Measurements from ENCODE around the gene SPAG9.
A peak's percentile ranks its signal among the peaks of the same experiment; 100 is the strongest.
"Not testable (repeated sequence)": the region's sequence is repeated elsewhere in the genome, so short reads cannot be mapped to it uniquely, and the experiment has no call there.

The SPAG9 gene

DNA sequence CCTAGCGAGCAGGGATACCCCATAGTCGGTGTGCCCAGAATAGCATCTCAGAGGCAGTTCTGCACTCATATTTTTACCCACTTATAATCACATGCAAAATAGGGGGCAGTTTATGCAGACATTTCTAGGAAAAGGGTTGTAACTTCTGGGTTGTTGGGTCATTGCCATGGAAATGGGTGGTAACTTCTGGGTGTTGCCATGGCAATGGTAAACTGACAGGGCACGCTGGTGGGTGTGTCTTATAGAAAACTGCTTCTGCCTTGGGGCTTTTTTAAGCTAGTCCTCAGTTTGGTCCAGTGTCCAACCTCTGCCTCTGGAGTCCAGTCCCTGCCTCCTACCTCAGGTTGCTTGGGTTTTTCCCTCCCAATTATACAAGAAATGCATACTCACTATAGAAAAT, 7.4 kb upstream of the SPAG9 start:
- no peak for DNase-seq

DNA sequence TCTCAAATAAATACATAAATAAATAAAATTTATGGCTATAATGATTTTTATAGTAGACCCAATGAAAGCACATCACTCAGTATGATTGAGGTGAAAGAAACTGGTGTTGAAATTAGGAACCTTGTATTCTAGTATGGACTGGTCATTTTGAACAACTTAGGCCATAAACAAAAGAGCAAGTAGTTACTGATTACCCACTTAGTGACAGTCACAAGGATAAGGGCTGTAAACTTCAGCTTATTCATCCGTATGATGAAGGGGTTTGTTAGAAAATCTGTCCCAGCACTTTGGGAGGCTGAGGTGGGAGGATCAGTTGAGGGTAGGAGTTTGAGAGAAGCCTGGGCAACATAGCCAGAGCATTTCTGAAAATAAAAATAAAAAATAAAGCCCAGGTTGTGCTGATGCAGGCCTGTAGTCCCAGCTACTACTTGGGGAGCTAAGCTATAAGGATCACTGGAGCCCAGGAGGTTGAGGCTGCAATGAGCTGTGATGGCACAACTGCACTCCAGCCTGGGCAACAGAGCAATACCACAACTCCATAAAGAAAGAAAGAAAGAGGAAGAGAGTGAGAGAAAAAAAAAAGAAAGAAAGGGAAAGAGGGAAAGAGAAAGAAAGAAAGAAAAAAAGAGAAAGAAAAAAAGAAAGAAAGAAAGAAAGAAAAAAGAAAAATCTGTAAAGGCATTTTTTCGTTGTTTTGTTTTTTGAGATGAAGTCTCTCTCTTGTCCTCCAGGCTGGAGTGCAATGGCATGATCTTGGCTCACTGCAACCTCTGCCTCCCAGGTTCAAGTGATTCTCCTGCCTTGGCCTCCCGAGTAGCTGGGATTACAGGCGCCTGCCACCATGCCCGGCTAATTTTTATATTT, 4.2 kb upstream of the SPAG9 start:
- DNase-seq = no peak

DNA sequence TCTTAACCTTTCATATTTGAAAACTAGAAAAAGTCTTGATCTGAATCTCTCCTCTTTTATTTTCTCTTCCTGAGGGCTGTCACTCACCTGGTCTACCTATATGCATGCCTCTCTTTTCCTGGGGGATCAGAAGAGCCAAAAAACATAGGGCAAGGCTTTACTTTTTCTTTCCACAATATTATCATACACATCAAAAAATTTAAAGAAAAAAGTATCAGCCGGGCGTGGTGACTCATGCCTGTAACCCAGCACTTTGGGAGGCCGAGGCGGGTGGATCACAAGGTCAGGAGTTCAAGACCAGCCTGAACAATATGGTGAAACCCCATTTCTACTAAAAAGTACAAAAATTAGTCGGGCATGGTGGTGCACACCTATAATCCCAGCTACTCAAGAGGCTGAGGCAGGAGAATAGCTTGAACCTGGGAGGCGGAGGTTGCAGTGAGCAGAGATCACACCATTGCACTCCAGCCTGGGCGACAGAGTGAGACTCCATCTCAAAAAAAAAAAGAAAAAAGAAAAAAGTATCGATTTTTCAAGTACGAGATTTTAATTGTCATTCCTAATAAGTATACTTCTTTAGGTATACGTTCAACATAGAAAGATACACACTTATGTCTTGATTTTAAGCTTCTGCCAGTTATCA, 1.9 kb upstream of the SPAG9 start:
- DNase-seq = not testable (repeated sequence)

DNA sequence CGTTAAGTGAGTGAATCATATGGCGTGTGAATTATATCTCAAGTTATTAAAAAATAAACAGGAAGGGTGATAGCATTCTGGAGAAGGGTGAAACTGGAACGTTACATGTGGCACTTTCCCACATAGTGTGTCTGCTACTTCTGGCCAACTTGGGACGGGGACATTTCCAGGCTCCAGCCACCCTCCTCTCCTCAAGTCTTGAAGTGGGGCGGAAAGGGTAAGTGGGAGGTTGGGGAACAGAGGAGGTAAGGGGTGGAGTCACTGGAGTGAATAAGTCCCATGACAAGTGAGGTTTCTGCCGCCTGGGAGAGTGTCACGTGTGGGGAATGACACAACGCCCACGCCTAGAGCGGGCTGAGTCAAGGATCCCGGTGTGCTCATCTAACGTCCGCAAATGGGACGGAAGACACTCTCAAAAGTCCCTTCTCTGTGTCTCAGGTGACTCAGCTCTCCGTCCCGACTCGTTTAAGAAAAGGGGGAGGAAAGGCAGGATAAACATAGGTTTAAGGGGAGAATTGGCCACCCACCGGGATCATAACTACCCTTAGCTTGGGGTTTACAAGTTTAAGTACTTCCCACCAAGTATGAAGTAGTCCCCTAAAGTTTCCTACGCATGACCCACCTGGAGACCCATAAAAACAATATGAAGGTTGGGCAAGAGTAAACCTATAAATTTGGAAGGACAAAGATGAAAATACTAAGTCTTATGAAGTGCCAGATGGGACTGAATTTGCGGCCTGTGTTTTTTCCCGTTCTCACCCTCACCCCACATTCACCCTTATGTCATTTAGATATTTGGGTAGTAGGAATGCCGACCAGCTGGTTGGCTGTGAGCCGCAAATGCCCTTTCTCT, 1.2 kb upstream of the SPAG9 start:
- DNase-seq = peak; percentile 45 to 84

DNA sequence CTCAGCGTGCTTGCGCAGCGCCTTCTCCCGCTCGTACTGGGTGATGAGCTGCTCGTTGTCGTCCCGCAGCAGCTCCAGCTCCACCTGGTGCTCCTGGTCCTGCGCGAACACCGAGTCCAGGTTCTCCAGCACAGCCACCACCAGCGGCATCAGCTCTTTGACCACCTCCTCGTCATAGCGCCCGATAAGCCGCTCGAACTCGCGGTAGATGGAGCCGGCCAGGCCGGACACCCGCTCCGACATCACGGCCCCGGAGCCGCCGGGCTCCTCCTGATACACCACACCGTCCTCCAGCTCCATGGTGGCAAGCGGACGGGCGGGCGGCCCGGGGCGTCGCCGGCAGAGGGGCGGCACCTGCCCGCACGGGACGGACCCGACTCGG, 320 bp downstream of the SPAG9 start:
- DNase-seq = peak; percentile 25 to 75

DNA sequence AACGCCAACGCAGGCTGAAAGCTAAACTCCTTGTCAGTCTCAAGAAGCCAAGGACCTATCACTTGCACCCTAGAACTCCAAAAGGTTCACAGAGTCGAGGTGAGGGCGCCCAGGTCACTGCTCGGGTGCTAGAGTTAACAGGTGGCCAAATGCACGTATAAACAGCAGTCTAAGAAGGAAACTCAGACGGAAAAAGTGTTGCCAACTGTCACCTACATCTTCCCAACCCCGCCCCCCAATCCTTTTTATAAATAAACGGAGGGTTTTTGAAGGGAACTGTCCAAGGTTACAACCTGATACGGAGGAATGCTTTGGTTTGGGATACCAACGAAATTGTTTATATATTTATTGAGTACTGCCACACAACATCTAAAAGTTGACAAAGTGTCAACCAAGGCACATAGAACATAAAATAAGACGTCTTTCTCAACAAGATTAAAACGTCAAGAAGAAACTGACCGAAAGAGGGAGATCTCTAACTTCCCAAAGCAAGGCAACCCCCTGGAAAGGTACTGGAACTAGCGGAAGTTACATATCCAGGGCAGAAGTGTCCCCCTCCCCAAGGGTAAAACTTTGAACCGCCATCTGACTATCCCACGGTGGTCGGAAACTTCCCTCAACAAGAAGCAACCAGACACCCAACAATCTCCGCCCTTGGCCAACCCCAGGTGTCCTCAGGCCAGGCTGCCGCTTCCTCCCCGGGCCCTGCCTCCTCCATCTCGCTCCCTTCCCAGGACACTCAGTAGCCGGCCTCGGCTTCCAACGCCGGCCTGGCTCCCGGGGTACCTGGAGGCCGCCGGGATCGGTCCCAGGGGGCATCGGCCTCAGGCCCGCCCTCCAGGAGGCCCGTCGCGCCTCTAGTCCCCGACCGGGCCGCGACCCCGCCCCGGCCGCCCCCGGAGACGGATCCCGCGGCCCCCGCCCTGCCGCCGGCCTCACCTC, 982 bp downstream of the SPAG9 start:
- no peak for DNase-seq

DNA sequence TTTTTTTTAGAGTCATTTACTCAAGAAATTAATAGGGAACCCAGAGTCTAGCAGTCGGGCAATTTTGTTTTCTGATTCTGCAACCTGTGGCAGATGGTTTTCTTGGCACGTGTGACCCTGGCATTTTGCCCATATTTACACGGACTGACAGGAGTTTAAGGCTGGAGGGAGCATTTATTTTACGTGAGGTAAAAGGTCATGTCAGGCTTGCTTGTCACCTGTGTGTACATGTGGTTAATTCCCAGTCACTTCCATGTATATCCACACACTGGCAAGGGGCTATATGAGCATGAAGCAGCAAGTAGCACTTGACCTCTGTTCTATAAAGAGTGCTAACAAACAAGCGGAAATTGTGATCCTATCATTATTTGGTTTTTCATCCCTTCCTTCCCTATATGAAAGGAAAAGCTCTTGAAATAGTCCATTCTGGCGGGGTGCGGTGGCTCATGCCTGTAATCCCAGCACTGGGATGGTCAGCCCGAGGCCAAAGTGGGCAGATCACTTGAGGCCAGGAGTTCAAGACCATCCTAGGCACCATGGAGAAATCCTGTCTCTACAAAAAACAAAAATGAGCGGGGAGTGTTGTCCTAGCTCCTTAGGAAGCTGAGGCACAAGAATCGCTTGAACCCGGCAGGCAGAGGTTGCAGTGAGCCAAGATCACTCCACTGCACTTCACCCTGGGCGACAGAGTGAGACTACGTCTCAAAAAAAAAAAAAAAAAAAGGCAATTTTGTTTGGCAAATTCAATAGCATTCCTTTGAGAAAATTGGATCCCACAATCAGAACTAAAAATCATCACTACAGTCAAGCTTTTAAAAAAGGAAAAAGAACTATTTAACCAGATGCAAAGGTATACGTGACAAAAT, 2.1 kb downstream of the SPAG9 start:
- DNase-seq = peak; percentile 95 to 96

DNA sequence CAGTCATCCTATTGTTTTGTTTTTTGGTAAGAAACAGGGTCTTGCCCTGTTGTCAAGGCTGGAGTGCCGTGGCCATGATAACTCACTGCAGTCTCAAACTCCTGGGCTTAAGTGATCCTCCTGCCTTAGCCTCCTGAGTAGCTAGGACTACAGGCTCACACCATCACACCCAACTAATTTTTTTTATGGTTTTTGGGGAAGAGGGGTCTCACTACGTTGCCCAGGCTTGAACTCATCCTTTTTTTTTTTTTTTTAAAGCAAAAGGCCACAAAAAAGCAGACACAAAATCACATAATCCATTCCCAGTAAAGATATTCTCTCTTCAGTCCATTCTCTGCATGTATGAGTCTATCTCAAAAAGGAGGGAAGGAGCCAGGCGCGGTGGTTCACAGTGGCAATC, 5.5 kb downstream of the SPAG9 start:
- DNase-seq = no peak

DNA sequence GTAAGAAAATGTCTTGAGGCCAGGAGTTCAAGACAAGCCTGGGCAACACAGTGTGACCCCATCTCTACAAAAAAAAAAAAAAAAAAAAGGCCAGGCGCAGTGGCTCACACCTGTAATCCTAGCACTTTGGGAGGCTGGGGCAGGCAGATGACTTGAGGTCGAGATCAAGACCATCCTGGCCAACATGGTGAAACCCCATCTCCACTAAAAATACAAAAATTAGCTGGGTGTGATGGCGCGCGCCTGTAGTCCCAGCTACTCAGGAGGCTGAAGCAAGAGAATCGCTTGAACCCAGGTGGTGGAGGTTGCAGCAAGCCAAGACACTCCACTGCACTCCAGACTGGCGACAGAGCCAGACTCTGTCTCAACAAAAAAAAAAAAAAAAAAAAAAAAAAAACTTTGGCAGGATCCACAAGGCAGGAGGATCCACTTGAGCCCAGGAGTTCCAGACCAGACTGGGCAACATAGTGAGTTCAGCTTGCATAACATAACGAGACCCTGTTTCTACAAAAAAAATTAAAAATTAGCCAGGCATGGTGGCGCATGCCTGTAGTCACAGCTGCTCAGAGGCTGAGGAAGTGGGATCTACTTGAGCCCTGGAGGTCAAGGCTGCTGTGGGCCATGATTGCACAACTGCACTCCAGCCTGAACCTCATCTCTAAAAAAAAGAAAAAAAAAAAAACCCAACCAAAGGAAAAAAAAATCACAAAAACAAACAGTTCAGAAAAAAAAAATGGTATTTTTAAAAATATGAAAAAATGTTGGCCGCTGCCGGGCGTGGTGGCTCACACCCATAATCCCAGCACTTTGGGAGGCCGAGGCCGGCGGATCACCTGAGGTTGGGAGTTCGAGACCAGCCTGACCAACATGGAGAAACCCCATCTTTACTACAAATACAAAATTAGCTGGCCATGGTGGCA, 8.1 kb downstream of the SPAG9 start:
- not testable (repeated sequence) for DNase-seq

DNA sequence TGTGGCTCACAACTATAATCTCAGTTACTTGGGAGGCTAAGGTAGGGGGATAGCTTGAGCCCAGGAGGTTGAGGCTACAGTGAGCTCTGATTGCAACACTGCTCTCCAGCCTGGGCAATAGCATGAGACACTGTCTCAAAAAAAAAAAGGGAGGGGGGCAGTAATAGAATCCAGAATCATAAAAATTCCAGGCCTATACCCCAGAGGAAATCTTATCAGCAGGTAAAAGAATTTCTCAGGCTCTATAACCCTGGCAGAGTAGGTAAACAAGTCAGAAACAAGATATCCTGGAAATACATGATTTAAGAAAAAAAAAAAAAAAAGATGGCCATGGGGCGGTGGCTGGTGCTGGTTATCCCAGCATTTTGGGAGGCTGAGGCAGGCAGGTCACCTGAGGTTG, 12.9 kb downstream of the SPAG9 start:
- no peak for DNase-seq

DNA sequence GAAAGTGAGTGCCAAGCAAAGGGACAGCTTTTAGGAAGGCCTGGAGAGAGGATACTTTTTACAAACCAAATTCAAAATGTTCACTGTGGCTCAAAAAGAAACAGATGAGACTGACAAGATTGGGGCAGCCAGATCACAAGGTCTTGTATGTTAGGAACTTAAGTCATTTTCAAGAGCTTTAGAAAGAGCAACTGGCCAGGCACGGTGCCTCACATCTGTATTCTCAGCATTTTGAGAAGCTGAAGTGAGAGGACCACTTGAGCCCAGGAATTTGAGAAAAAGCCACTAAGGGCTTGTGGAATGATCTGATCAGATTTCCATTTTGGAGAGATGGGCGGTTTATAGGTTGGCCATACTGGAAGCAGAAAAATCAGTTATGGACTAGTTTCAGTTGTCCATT, 17.2 kb downstream of the SPAG9 start:
- DNase-seq = no peak

DNA sequence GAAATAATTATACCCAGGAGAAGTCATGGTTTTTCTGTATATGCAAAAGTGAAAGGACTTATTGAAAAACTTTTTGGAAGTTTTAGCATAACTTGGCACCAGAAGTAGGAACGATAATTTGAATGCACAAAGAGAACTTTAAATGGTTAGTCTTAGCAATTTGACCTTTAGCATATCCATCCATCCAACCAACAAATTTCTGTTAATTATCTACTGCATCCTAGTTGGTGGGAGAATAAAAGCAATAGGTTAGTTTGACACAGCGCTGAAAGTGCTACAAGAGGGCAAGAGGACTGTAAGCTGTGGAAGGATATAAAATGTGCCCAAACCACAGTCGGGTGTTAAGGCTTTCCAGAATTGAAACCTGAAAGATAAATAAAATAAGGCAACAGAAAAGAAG, 17.6 kb downstream of the SPAG9 start:
- DNase-seq = no peak

DNA sequence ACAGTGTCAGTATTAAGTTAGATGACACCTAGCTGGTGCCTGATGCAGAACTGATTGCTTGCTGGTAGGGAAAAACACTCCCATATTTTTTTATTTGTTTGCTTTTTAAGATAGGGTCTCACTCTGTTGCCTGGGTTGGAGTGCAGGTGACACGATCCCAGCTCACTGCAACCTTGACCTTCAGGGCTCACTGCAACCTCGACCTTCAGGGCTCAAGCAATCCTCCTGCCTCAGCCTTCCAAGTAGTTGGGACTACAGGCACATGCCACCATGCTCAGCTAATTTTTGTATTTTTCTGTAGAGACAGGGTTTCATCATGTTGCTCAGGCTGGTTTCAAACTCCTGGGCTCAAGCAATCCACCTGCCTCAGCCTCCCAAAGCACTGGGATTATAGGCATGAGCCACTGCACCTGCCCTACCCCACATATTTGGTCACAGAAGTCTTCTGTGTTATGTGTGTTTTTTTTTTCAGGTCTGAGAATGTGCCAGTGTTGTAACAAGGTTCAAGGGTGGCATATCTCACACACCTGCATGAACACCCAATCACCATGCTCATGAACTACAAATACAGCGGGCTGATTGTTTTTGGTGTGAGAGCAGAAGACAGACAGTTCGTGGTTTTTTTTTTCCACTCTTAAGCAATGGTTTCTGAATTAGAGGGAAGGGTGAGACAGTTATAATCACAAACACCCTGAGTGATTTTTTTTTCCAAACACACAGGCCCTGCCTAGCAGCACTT, 22.8 kb downstream of the SPAG9 start:
- DNase-seq = no peak

DNA sequence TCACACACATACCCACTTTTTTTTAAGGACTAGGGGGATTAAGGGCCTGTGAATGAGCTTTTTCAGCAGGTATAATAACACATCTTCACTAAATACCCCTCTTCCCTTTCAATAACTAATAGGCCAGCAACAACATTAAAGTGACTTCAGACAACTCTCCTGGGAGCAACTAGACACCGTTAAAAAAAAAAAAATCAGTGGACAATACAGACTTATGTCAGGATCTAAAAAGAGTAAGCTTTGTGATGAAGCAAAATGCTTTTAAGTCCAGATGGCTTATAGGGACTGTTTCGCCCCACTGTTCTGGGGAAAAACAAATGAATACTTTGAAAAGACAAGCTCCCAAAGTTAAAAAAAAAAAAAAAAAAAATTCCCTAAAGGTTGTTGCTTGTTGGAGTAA, 29.0 kb downstream of the SPAG9 start:
- no peak for DNase-seq

DNA sequence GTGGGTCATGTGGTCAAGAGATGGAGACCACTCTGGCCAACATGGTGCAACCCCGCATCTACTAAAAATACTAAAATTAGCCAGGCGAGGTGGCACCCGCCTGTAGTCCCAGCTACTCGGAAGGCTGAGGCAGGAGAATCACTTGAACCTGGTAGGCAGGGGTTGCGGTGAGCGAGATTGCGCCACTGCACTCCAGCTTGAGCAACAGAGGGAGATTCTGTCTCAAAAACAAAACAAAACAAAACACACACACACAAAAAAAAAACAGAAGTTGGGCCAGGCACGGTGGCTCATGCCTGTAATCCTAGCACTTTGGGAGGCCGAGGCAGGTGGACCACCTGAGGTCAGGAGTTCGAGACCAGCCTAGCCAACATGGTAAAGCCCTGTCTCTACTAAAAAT, 31.8 kb downstream of the SPAG9 start:
- not testable (repeated sequence) for DNase-seq

DNA sequence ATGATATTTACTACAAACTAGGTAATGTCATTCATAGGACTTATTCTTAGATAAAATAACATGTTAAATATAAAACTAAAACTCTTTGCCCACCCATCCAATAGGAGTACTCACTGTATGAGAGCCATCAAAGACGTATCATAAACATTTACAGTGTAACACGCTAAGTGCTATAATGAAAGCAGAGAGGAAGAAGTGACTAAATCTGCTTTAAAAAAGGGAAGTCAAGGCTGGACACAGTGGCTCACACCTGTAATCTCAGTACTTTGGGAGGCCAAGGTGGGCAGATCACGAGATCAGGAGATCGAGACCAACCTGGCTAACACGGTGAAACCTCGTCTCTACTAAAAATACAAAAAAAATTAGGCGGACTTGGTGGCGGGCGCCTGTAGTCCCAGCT, 32.4 kb downstream of the SPAG9 start:
- DNase-seq = no peak

DNA sequence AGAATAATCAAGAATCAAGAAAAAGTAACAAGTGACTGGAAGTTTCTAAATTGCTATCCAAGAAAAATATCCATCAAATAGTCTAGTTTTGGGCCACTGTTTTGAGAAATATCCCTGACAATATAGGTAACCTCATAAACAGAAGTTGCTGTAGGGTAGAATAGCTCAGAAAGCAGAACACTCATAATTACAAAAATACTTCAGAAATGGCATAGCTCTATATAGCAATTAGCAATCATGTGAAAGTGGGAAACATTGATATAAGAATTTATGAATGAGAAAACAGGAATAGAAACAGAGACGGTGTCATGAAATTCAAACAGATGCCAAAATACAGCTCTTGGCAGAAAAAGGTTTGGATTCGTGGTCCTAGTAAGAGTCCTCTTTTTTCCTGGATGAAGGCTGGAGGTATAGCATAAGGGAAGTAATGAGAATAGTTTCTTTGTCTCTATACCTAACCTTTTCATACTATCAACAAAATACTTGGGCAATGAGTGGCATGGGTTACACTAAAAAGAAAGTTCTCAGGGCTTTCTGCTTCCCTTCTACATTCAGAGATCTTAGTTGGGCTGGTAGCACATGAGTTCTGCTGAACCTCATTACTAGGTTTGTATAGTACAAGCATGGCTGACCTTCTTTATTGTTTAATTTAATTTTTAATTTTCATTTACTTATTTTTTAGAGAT, 33.5 kb downstream of the SPAG9 start:
- no peak for DNase-seq

DNA sequence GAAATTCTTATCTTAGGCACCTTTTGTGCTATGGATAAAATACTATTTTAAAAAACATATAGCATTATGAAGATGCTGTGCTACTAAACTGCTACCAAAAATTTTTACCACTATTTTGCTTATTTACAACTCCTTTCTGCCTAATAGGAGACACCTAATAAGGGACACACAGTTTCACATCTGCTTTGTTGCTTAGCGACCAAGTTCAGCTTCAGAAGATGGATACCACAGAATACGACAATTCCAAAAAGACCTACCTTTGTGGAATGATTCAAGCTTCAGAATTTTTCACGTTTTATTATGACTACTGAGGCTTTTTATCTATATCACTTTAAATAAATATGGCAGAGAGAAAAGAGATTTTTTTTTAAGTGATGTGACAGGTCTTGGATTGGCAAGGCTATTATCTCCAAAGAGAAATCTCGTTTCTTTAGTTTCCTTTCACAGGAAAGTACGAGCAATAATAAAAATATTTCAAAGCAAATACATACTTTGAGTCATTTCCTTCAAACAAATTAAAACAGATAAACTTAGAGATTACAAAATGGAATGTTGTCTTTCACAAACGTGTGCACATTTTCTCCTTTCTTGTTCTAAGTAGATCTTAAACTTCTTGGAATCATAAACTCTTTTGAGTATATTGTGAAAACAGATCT, 35.4 kb downstream of the SPAG9 start:
- DNase-seq = no peak

All from SHP77 (cell line).